Body of pancreas (tissue), 4 donors: ENCODE results near the gene SCYGR8. TPM values are rescaled to one million over a fixed set of nuclear protein-coding genes. Genes with fewer than 3 reads are reported as not detected.
A peak's percentile ranks its signal among the peaks of the same experiment; 100 is the strongest.
"Not testable (repeated sequence)": the region's sequence is repeated elsewhere in the genome, so short reads cannot be mapped to it uniquely, and the experiment has no call there.

Experiments
- ATAC-seq: fragments of 150-250 bp; one replicate; pipeline ENCODE4 v1.9.1; 2016
- DNase-seq, 4 donors: peaks; one replicate each; pipeline ENCODE4 v3.0.0-alpha.2; 2019
- H3K27ac ChIP-seq, 4 donors: fragments of 200-600 bp; sonication (generic); 1 replicate in 3 of 4; 2 replicates in 1 of 4; pipeline versions ENCODE4 v1.5.1 to v1.6.1; 2016 to 2019; ENCODE audit warnings: mild to moderate bottlenecking in 1 of 4, mixed read lengths in 1 of 4, moderate library complexity in 1 of 4
- H3K27me3 ChIP-seq, 2 donors: fragments of 200-600 bp; sonication (generic); one replicate each; pipeline ENCODE4 v1.6.0; 2016; ENCODE audit warnings: mild to moderate bottlenecking in 1 of 2
- H3K36me3 ChIP-seq, 2 donors: fragments of 200-600 bp; sonication (generic); replicated peaks in 1 of 2; 2 replicates each; pipeline ENCODE4 v1.5.1; 2016; ENCODE audit warnings: low read depth in 2 of 2; ENCODE audit not compliant: insufficient read depth in 1 of 2
- H3K4me1 ChIP-seq: fragments of 200-600 bp; sonication (generic); one replicate; pipeline ENCODE4 v1.6.0; 2016
- H3K4me3 ChIP-seq, 2 donors: fragments of 200-600 bp; sonication (generic); 1 replicate in 1 of 2; 2 replicates in 1 of 2; pipeline ENCODE4 v1.5.1; 2016 to 2019
- H3K9me3 ChIP-seq, 3 donors: fragments of 200-600 bp; sonication (generic); 1 replicate in 2 of 3; 2 replicates in 1 of 3; pipeline ENCODE4 v1.5.1; 2016
- CTCF ChIP-seq, 7 experiments: fragments of 450-650 bp in 4 of 7; fragments of 200-600 bp in 3 of 7; sonication (generic) in 3 of 7; IDR thresholded peaks; one replicate each; pipeline ENCODE4 v1.5.1; 2016 to 2019; ENCODE audit warnings: antibody characterized with exemption in 7 of 7
- POLR2A ChIP-seq, 3 donors: fragments of 450-650 bp; IDR thresholded peaks; one replicate each; pipeline ENCODE4 v1.6.1; 2016; ENCODE audit warnings: antibody characterized with exemption in 3 of 3, mild to moderate bottlenecking in 2 of 3
- WGBS, 2 donors: methylation state at CpG; one replicate each; pipeline ENCODE4 v1.1.5; 2017; 5-methylcytosine and 5-hydroxymethylcytosine counted together
- intact Hi-C: fragments of 100-400 bp; cut with DNase I; formaldehyde crosslinking; loops from one replicate; pipeline ENCODE4 v1.15.1; 2023
- total RNA-seq, 2 donors: library from RNA; depleted of rRNA; stranded (reverse); fragments of >200 nt; gene quantifications; one replicate each; pipeline ENCODE4 v1.1.0, GENCODE V29; 2016

The SCYGR8 gene
- total RNA-seq, 2 donors from 2014 or later, result not detected

- H3K27ac ChIP-seq, result no peak within 1 kb of the TSS
- intact Hi-C loops, result no loop called here
- DNase-seq (no peak), ATAC-seq (no peak)
- H3K9me3 ChIP-seq, result no peaks in the 10 kb centered on the region
- no peak for TF ChIP-seq POLR2A (IDR thresholded peaks at IDR 0.05)
- no peak for TF ChIP-seq CTCF (IDR thresholded peaks at IDR 0.05)
- 59 to 89% methylated on average over 1 to 5 of the region's 5 CpGs for WGBS, 2 donors
- H3K36me3 ChIP-seq, result no peaks in the 10 kb centered on the region
- no peak within 1 kb of the TSS for H3K4me3 ChIP-seq
- no peaks in the 10 kb centered on the region for H3K4me1 ChIP-seq
- H3K27me3 ChIP-seq, result no peaks in the 10 kb centered on the region
Measured at GRCh38 chr2:227728035-227728434, 17.7 kb upstream of the SCYGR8 start, which contains the start of gene SCYGR7. Gene SCYGR7 (plus strand): TSS chr2:227728335. CDS start chr2:227728335, 0 bp downstream.

- Histone ChIP-seq H3K9me3 (no peaks in the 10 kb centered on the region), H3K36me3 (no peaks in the 10 kb centered on the region), H3K4me1 (no peaks in the 10 kb centered on the region), H3K4me3 (no peak overlapping the region), H3K27ac (no peak overlapping the region), H3K27me3 (no peaks in the 10 kb centered on the region)
- intact Hi-C loops, result no loop called here
- DNase-seq (no peak), ATAC-seq (no peak)
- no peak for TF ChIP-seq CTCF (IDR thresholded peaks at IDR 0.05)
- no peak for TF ChIP-seq POLR2A (IDR thresholded peaks at IDR 0.05)
- WGBS, 2 donors, result 61 to 63% methylated on average over 14 of the region's 14 CpGs
Measured at GRCh38 chr2:227739351-227739750, 6.3 kb upstream of the SCYGR8 start.

- WGBS, 2 donors, result 55 to 71% methylated on average over 7 of the region's 7 CpGs
- intact Hi-C loops, DNase-seq, H3K27me3 ChIP-seq, H3K27ac ChIP-seq, H3K36me3 ChIP-seq, ATAC-seq, H3K4me3 ChIP-seq, H3K9me3 ChIP-seq, H3K4me1 ChIP-seq: not testable (repeated sequence)
Measured at GRCh38 chr2:227740705-227741104, 5.0 kb upstream of the SCYGR8 start.

- Histone ChIP-seq H3K36me3 (no peaks in the 10 kb centered on the region), H3K27me3 (no peaks in the 10 kb centered on the region), H3K4me1 (no peaks in the 10 kb centered on the region), H3K4me3 (no peak overlapping the region), H3K27ac (no peak overlapping the region), H3K9me3 (no peaks in the 10 kb centered on the region)
- no peak for ATAC-seq
- TF ChIP-seq POLR2A (IDR thresholded peaks at IDR 0.05) (no peak), CTCF (IDR thresholded peaks at IDR 0.05) (no peak)
- DNase-seq, result no peak
- intact Hi-C loops, result no loop called here
- 47 to 53% methylated on average over 6 of the region's 6 CpGs for WGBS, 2 donors
Measured at GRCh38 chr2:227748079-227748478, 2.4 kb downstream of the SCYGR8 start.

- H3K36me3 ChIP-seq, H3K27ac ChIP-seq, H3K9me3 ChIP-seq, H3K4me3 ChIP-seq, H3K27me3 ChIP-seq, DNase-seq, ATAC-seq: not testable (repeated sequence)
- WGBS, 2 donors, result 55 to 59% methylated on average over 4 of the region's 4 CpGs
- peaks cover 10% of the 10 kb centered on the region for H3K4me1 ChIP-seq
- intact Hi-C loops, result loop anchor here (10.0 kb wide), 1 partner anchor 91 kb away; the partner anchor contains the start of gene SCYGR5
Measured at GRCh38 chr2:227756261-227756660, 10.6 kb downstream of the SCYGR8 start.

GRCh38 chr2:227759411-227760118, 13.9 kb downstream of the SCYGR8 start:
- H3K27me3 ChIP-seq, result no peaks in the 10 kb centered on the region
- H3K4me1 ChIP-seq, result peaks cover 20% of the 10 kb centered on the region
- H3K4me3 ChIP-seq, result no peak overlapping the region
- ATAC-seq (peak; percentile 39), DNase-seq (peak in 2 of 4 donors; percentile 6 to 13)
- H3K27ac ChIP-seq, result peak overlapping the region in 2 of 4 donors; percentile 29 to 76
- intact Hi-C loops, result loop anchor here (10.0 kb wide), 2 partner anchors 95 to 625 kb away; partner anchors contain the start of gene SCYGR5
- no peak for TF ChIP-seq POLR2A (IDR thresholded peaks at IDR 0.05)
- no peak for TF ChIP-seq CTCF (IDR thresholded peaks at IDR 0.05)
- no peaks in the 10 kb centered on the region for H3K9me3 ChIP-seq
- 47 to 50% methylated on average over 13 of the region's 13 CpGs for WGBS, 2 donors
- H3K36me3 ChIP-seq, result no peaks in the 10 kb centered on the region
